HG03159 (cell line): ENCODE measurements around the gene TRIM41.
A peak's percentile ranks its signal among the peaks of the same experiment; 100 is the strongest.
"Not testable (repeated sequence)": the region's sequence is repeated elsewhere in the genome, so short reads cannot be mapped to it uniquely, and the experiment has no call there.

ENCODE experiments used
- ATAC-seq: cut with Tn5 transposase; IDR thresholded peaks from one replicate; pipeline ENCODE4 v1.9.1; 2021; ENCODE audit warnings: mild to moderate bottlenecking, moderate library complexity; ENCODE audit not compliant: unreplicated experiment

TRIM41 gene

GRCh38 chr5:181210148-181210547 is 12.9 kb upstream of the TRIM41 start:
- ATAC-seq, result not testable (repeated sequence)

- ATAC-seq, result not testable (repeated sequence)
Observed at GRCh38 chr5:181210698-181211097, 12.4 kb upstream of the TRIM41 start.

GRCh38 chr5:181211208-181211607 is 11.9 kb upstream of the TRIM41 start:
- no peak for ATAC-seq

- ATAC-seq, result no peak
Observed at GRCh38 chr5:181212080-181212479, 11.0 kb upstream of the TRIM41 start.

- ATAC-seq, result no peak
Observed at GRCh38 chr5:181212934-181213333, 10.1 kb upstream of the TRIM41 start.

GRCh38 chr5:181214249-181214648 is 8.8 kb upstream of the TRIM41 start:
- not testable (repeated sequence) for ATAC-seq

GRCh38 chr5:181215997-181216989 is 6.8 kb upstream of the TRIM41 start:
- no peak for ATAC-seq

- peak; percentile 34 for ATAC-seq
Observed at GRCh38 chr5:181217111-181217802, 5.8 kb upstream of the TRIM41 start.

- peak; percentile 26 for ATAC-seq
Observed at GRCh38 chr5:181217803-181218062, 5.3 kb upstream of the TRIM41 start.

- ATAC-seq, result no peak
Observed at GRCh38 chr5:181218795-181219124, 4.3 kb upstream of the TRIM41 start.

GRCh38 chr5:181219262-181220177 is 3.6 kb upstream of the TRIM41 start:
- ATAC-seq, result no peak

GRCh38 chr5:181220178-181220515 is 2.9 kb upstream of the TRIM41 start:
- no peak for ATAC-seq

- no peak for ATAC-seq
Observed at GRCh38 chr5:181221105-181221791, 1.8 kb upstream of the TRIM41 start.

- peak; percentile 22 for ATAC-seq
Observed at GRCh38 chr5:181221792-181222629, 1.1 kb upstream of the TRIM41 start.

GRCh38 chr5:181222630-181223057 is 437 bp upstream of the TRIM41 start:
- ATAC-seq, result no peak

- ATAC-seq, result peak; percentile 1
Observed at GRCh38 chr5:181223729-181224389, 778 bp downstream of the TRIM41 start.

- ATAC-seq, result no peak
Observed at GRCh38 chr5:181224390-181225229, 1.5 kb downstream of the TRIM41 start.

GRCh38 chr5:181229996-181230395 is 6.9 kb downstream of the TRIM41 start:
- ATAC-seq, result no peak
